ENCODE results near the gene SH2D3C.

SH2D3C gene

GRCh38 chr9:127813686-127814226, 35.3 kb upstream of the SH2D3C start:
- no peak for ATAC-seq

GRCh38 chr9:127812936-127813675, 34.6 kb upstream of the SH2D3C start:
- ATAC-seq, result no peak
- TF ChIP-seq ZFP30 (CRISPR knock-in tag; IDR thresholded peaks at IDR 0.05) (no peak), CREB5 (CRISPR knock-in tag; IDR thresholded peaks at IDR 0.05; ENCODE audit: low read depth) (no peak), SNAI2 (CRISPR knock-in tag; IDR thresholded peaks at IDR 0.05) (no peak), GLIS3 (CRISPR knock-in tag; IDR thresholded peaks at IDR 0.05) (no peak), TOX (CRISPR knock-in tag; IDR thresholded peaks at IDR 0.05; ENCODE audit: borderline replicate concordance) (no peak), PPARA (CRISPR knock-in tag; IDR thresholded peaks at IDR 0.05; ENCODE audit: borderline replicate concordance) (no peak), POU6F1 (CRISPR knock-in tag; IDR thresholded peaks at IDR 0.05; ENCODE audit: borderline replicate concordance, low read depth) (no peak), ZFP3 (CRISPR knock-in tag; IDR thresholded peaks at IDR 0.05) (no peak), CSDC2 (CRISPR knock-in tag; IDR thresholded peaks at IDR 0.05) (no peak), OSR1 (CRISPR knock-in tag; IDR thresholded peaks at IDR 0.05) (no peak), ZC3H10 (CRISPR knock-in tag; IDR thresholded peaks at IDR 0.05) (no peak)

More at GRCh38 chr9:127813686-127814226, 35.3 kb upstream of the SH2D3C start:
- TF ChIP-seq ESRRG (CRISPR knock-in tag; IDR thresholded peaks at IDR 0.05) (no peak), ZFP3 (CRISPR knock-in tag; IDR thresholded peaks at IDR 0.05) (no peak), ARNTL (CRISPR knock-in tag; IDR thresholded peaks at IDR 0.05; ENCODE audit: borderline replicate concordance, low read depth) (no peak), TOX (CRISPR knock-in tag; IDR thresholded peaks at IDR 0.05; ENCODE audit: borderline replicate concordance) (no peak), CREB5 (CRISPR knock-in tag; IDR thresholded peaks at IDR 0.05; ENCODE audit: low read depth) (no peak), PATZ1 (CRISPR knock-in tag; IDR thresholded peaks at IDR 0.05; ENCODE audit: borderline replicate concordance) (no peak), GLIS3 (CRISPR knock-in tag; IDR thresholded peaks at IDR 0.05) (no peak), SNAI2 (CRISPR knock-in tag; IDR thresholded peaks at IDR 0.05) (no peak), ZC3H10 (CRISPR knock-in tag; IDR thresholded peaks at IDR 0.05) (no peak), TCF4 (CRISPR knock-in tag; IDR thresholded peaks at IDR 0.05; ENCODE audit: borderline replicate concordance) (no peak), TSHZ2 (CRISPR knock-in tag; IDR thresholded peaks at IDR 0.05) (no peak), ZNF565 (CRISPR knock-in tag; conservative IDR thresholded peaks at IDR 0.05; ENCODE audit: low read depth) (no peak), PPARA (CRISPR knock-in tag; IDR thresholded peaks at IDR 0.05; ENCODE audit: borderline replicate concordance) (no peak), OSR1 (CRISPR knock-in tag; IDR thresholded peaks at IDR 0.05) (no peak), POU6F1 (CRISPR knock-in tag; IDR thresholded peaks at IDR 0.05; ENCODE audit: borderline replicate concordance, low read depth) (no peak), ZNF8 (CRISPR knock-in tag; IDR thresholded peaks at IDR 0.05) (no peak), ZFP30 (CRISPR knock-in tag; IDR thresholded peaks at IDR 0.05) (no peak), BACH2 (CRISPR knock-in tag; IDR thresholded peaks at IDR 0.05; ENCODE audit: borderline replicate concordance) (no peak), CSDC2 (CRISPR knock-in tag; IDR thresholded peaks at IDR 0.05) (no peak), ZNF70 (CRISPR knock-in tag; IDR thresholded peaks at IDR 0.05) (no peak)
